GM18508 (cell line): Measurements from ENCODE around the gene TMC6.
"Not testable (repeated sequence)": the region's sequence is repeated elsewhere in the genome, so short reads cannot be mapped to it uniquely, and the experiment has no call there.

Experiments used
- ATAC-seq: cut with Tn5 transposase; IDR thresholded peaks from one replicate; pipeline ENCODE4 v1.9.1; 2021; ENCODE audit warnings: moderate number of reproducible peaks; ENCODE audit not compliant: insufficient read depth, unreplicated experiment

TMC6 gene

DNA sequence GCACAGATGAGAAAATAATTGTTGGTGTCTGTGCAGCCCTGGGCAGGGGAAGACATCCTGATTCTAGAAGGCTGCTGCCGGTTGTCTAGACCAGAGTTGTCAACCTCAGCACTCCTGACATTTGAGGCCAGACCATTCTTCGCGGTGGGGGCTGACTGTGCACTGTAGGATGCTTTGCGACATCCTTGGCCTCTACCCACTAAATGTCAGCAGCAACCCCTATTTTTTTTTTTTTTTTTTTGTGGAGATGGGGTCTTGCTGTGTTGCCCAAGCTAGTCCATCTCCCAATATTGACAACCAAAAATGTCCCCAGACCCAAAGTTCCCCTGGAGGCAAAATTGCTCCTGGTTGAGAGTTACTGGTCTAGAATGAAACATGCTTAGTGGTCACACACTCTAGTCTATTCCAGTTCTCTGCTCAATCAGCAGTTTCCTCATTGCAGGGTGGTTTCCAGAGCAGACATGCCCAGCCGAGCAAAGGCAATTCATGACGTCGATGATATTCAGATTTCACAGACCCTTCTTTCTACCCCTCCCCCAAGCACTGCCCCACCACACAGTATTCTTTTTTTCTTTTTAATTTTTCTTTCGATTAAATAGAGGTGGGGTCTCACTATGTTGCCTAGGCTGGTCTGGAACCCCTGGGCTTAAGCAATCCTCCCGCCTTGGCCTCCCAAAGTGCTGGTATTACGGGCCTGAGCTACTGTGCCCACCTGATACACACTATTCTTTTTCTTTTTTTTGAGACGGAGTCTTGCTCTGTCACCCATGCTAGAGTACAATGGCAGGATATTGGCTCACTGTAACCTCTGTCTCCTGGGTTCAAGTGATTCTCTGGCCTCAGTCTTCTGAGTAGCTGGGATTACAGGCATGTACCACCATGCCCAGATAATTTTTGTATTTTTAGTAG lies 26.6 kb upstream of the TMC6 start:
- ATAC-seq, result no peak

GRCh38 chr17:78151514-78152008 lies 23.0 kb upstream of the TMC6 start:
- no peak for ATAC-seq

DNA sequence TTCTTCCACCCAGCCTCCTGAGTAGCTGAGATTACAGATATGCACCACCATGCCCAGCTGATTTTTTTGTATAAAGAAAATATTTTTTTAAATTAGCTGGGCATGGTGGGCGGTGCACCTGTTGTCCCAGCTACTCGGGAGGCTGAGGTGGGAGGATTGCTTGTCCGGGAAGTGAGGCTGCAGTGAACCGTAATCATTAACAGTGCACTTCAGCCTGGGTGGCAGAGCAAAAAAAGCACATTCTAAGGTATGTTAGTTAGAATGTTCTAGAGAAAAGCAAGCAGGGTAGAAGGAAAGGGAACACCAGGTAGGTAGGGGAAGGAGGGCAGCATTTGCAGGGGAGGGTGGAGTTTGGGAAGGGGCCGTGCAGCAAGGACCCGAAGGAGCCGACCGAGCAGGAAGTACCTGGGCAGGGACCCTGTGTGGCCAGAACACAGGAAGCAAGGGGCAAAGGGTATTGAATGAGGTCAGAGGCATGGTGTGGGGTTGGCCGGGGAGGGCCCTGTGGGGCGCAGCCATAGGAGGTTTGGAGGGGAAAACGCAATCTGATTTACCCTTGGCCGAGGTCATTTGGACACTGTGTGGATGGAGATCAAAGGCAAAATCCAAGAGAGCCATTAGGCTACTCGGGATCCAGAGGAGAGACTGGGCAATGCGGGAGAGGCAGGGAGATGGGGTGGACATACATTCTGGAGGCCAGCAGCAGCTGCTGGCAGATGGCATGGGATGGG lies 19.9 kb upstream of the TMC6 start:
- no peak for ATAC-seq

GRCh38 chr17:78147315-78147998 lies 18.9 kb upstream of the TMC6 start:
- ATAC-seq, result no peak

DNA sequence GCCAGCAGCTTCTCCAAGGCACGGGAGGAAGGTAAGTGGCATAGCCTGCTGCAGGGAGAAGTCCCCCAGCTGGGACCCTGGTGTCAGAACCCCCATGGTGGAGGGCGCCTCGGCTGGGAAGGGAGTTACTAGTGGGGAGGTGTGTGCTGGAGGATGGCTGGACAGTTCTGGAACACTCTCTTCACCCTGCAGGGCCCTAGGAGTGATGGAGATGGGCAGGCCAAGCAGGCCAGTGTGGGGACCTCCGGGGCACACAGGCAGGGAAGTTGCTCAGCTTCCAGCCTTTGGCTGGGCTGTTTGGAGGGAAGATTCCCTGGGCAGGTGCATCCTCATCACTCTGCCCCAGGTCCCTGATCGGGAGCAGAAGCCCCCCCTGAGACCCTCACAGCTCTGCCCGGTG lies 18.3 kb upstream of the TMC6 start:
- no peak for ATAC-seq

DNA sequence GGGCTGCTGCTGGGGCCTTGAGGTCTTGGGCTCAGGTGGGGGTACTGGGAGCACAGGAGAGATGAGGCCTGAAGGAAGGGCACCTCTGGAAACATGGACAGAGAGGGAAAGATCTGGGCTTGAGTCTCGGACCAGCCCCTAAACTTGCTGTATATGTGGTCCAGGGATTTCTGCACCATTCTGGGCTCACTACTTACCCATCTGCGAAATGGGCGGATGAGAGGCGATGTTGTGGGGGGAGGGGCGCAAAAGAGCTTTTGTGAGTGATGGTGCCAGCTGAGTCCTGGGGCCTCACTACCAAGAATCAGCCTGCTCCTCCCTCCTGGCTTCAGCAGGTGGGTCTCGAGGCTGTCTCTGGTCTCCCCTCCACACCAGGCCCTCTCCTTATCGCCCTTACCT lies 17.9 kb upstream of the TMC6 start:
- ATAC-seq, result no peak

DNA sequence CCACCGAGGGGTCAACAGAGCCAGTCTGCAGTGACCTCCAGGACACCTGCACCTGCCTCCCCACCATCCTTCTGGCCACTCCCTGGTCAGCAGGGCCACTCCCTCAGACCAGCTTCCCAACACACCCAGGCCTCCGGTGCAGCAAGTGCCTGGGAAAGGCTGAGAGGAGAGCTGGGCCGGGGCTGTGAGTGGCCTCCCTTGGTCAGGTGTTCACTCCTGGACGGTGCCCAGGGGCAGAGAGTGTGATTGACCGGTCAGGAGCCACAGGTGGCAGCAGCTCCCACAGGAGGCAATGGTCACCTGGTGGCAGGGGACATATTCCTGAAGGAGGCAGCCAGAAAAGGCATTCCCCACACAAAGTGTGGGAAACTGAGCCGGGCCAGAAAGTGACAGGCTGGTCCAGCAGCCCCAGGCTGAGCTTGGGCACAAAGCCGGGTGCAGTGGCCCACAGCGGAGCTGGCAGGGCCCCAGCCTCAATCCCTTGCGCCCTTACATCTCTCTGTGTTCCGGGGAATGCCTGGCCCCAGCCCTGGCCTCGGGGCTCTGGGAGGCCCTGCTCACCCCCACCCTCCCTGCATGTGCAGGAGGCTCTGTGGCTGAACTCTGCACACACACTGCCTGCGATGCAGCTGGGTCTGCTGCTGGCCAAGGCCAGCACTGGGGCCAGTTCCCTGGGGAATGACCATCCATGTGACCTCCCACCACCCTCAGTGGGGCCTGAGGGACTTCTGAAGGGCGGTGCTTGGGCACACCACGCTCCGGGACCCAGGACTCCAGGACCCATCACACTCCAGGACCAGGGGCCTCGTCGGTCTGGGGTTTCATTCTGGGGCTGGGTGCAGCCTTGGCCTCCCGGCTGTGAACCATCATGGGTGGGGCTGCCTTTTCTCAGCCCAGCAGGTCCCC lies 16.4 kb upstream of the TMC6 start:
- ATAC-seq, result no peak

GRCh38 chr17:78144147-78144719 lies 15.7 kb upstream of the TMC6 start:
- no peak for ATAC-seq

- ATAC-seq, result no peak
These were observed 14.9 kb upstream of the TMC6 start for GRCh38 chr17:78143214-78144146.

- ATAC-seq, result no peak
These were observed 13.7 kb upstream of the TMC6 start for GRCh38 chr17:78142119-78142861.

DNA sequence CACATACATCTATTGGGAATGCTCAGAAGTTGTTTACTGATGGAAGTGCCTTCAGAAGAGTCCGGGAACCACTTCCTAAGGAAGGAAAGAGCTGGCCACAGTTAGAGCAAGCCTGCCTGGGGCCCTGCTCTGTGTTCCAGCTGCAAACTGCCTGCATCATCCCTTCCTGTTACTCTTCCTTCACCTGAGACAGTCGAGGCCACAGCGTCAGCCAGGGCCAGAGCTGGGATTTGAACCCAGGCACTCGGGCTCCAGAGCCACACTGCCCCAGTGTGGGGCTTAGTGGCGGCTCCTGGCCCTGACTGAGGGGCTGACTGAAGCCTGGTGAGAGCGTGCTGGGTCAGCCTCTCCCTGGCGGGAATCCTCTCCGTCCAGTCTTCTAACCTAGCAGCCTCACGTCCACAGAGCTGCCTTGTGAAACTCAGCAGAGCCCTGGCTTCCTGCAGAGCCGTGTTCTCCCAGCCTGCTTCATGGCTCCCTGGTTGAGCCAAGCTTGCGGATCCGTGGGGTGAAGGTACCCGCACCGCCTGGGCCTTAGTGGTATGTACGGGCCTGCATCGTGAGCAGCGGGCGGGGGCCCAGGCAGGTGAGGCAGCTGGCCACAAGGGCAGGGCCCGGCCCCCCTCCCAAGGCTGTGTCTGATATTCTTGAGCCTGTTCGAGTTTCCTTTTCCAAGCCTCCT lies 13.0 kb upstream of the TMC6 start:
- ATAC-seq, result no peak

GRCh38 chr17:78140169-78141051 lies 11.9 kb upstream of the TMC6 start:
- ATAC-seq, result no peak

DNA sequence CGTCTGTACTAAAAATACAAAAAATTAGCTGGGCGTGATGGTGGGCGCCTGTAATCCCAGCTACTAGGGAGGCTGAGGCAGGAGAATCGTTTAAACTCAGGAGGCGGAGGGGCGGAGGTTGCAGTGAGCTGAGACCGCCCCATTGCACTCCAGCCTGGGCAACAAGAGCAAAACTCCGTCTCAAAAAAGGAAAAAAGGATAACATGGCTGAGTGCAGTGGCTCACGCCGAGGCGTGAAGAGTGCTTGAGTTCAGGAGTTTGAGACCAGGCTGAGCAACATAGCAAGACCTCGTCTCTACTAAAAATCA lies 11.3 kb upstream of the TMC6 start:
- ATAC-seq, result not testable (repeated sequence)

DNA sequence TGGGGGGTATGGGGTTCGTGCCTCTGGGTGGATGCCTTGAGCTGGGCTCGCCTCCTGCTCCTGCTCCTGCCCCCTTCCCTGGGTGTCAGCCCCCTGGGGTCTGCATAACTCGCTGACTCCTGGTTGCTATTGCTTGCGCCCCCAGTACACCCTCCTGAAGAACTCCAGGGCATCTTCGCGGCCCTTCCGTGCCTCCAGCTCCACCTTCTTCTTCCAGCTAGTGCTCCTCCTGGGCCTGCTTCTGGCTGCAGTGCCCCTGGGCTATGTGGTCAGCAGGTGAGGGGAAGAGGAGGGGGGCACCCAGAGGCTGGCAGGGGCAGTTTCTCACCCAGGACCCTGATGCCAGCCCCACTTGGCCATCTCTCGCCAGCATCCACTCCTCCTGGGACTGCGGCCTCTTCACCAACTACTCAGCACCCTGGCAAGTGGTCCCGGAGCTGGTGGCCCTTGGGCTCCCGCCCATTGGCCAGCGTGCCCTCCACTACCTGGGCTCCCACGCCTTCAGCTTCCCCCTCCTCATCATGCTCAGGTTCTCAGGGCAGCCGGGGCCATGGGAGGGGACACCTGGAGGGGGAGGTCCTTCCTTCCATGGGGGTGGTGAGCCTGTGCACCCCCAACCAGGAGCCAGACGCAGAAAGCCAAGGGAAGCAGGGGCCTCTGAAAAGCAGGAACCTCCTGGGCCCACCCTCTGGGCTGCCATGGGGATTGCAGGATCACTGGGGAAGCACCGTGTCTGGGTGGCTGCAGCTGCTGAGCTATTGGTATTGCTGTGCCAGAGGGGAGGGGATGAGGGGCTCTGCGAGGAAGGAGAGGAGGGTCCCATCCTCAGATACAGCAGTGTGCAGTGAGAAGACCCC lies 9.9 kb upstream of the TMC6 start:
- ATAC-seq, result no peak

- no peak for ATAC-seq
These were observed 9.0 kb upstream of the TMC6 start for GRCh38 chr17:78137392-78138203.
